NCI-H2227 (cell line): ENCODE measurements around the gene WIPF1.
A peak's percentile ranks its signal among the peaks of the same experiment; 100 is the strongest.

Experiments used
- DNase-seq: peaks from one replicate; lab custom pipeline; 2025; ENCODE audit not compliant: unreplicated experiment; lab: John Stamatoyannopoulos, UW

WIPF1 gene

DNA sequence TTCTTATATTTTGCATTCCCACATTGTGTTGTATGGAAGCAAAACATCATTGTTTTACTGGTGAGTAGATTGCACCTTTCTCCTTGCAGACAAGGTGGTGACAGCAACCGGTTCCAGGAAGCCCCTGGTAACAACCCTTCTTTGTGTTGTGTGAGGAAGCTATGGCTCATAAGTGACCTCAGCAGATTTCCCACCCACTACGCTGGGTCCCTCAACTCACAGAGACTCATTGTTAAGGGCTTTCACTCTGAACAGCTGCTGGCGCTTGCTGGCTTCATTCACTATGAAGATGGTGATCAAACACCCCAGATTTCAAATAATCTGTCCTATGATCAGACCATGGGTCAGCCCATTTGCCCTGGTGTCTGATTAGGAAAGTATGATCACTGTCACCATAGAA is 53.4 kb downstream of the WIPF1 start:
- DNase-seq = no peak

DNA sequence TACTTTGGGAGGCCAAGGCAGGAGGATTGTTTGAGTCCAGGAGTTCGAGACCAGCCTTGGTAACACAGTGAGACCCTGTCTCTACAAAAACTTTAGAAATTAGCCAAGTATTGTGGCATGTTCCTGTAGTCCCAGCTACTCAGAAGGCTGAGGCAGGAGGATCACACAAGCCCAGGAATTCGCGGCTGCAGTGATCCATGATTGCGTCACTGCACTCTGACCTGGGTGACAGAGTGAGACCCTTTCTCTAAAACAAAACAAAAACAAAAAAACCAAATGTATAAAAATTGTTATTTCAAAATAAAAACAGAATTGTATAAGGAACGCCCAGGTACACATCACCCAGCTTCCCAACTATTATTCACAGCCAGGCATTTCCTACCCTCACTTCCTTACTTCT is 56.7 kb downstream of the WIPF1 start:
- DNase-seq = no peak

DNA sequence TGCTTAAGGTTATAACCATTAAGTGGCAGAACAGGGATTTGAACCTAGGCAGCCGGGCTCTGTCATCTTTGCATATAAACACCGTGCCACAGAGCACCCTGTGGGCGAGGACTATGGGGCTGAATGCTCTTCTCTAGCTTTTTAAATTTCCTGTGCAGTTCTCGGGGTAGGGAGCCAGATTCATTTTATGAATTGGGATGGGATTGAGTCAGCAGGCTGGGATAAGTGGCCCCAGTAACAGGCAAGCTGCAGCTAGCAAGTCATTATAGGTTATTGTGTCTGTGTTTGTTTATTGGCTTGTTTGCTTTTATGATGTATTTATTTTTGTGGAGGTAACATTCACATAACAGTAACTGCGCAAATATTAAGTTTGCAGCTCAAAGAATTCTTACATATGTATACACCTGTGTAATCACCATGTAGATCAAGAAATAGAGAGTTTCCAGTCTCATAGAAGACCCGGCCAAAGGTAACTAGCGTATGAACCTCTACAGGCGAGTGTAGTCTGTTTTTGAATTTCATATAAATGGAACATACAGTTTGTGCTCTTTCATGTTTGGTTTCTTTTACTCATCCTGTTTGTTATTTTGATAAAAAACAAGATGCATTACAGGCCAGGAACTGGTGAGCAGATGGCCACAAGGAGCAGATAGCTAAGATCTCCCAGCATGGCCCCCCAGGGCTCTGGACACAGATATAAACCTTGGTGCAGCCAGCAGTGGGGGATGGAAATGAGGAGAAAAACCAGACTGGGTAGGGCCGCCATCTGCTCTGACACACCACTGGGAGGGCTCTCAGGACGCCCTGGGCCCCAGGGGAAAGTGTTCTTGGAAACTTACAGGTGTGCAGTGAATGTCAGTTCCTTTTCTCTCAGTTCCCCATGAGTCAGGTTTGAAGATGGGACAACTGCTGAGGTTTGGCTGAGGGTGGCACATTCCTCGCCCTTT is 61.6 kb downstream of the WIPF1 start:
- DNase-seq = no peak

DNA sequence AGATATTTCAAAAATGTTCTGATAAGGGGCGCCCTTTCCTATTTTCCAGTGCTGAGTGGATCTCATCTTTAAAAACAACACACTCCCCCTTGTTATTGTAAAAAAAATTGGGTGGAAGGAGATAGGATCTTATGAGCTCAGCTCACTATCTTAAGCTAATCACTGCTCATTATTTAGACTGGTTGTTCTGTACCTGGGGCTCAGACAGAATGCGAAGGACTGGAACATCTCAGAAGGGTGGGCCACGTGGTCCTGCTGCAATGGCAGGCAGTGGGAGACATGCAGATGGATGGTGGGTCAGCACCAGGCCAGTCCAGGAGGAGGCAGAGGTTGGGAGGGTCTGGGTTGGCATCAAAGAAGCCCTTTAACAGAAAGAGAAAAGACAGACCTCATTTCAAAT is 62.5 kb downstream of the WIPF1 start:
- DNase-seq = no peak

DNA sequence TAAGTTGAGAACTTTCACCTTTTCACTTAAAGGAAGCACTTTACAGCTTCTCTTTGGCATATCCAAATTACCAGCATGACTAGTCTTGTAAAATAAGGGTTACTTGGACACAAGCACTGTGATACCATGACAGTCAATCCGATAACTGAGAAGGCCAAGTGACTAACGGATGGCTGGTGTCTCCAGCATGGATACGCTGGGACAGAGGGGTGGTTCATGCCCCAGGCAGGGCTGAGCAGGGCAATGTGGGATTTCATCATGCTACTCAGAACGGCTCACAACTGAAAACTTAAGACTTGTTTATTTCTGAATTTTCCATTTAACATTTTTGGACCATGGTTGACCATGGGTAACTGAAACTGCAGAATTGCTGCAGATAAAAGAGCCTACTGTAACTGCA is 67.7 kb downstream of the WIPF1 start:
- no peak for DNase-seq

DNA sequence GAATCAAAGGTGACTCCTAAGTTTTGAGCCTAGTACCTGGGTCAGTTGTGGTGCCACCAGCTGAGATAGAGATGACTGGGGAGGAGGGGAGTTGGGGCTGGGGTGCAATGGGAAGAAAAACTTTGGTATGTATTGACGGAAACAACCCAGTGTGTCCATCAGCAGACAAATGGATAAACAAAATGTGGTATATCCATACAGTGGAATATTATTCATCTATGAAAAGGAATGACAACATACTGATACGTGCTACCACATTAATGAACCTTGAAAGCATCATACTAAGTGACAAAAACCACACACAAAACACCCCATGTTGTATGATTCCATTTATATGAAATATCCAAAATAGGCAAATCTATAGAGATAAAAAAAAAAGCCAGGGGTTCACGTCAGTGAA is 69.6 kb downstream of the WIPF1 start:
- no peak for DNase-seq

DNA sequence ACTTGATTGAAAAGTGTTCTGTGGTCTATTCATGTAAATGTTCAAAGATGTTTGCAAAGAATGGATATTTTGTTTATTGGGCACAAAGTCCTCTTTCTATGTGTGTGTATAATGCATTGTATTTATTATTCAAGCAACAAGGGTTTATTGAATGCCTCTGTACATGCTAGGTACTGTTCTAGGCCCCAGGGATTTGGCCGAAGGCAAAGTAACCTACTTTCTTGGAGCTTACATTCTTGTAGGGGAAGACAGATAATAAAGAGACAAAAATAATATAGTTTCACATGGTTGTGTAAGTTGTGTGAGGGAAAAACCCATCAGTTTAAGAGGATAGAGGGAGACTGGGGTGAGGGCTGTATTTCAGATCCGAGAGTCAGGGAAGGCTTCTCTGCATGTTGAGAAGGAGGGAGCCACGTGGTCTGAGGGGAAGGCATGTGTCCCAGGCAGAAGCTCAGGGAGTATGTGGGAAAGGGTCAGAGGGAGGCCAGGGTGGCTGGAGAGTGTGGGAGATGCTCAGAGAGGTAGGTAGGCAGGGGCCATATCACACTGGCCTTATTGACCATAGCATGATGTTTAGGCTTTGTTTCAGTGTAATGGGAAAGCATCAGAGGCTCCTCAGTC is 70.4 kb downstream of the WIPF1 start:
- no peak for DNase-seq

DNA sequence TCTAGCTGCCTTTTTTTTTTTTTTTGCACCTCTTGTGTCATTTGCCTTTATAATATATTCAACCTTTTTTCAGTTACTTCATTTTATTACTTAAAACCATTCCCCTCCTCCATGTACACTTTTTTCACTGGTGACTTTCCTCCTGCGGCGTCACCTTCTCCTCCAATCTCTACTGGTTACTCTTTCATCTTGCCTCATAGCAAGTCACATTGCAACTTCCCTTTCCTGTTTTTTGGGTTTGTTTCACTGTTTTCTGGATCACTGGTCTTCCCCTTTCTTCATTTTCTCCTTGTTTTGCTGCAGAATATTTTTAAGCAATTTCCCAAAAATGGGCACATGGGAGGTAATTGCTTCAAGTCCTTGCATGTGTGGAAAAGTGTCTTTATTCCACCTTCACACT is 73.1 kb downstream of the WIPF1 start:
- no peak for DNase-seq

DNA sequence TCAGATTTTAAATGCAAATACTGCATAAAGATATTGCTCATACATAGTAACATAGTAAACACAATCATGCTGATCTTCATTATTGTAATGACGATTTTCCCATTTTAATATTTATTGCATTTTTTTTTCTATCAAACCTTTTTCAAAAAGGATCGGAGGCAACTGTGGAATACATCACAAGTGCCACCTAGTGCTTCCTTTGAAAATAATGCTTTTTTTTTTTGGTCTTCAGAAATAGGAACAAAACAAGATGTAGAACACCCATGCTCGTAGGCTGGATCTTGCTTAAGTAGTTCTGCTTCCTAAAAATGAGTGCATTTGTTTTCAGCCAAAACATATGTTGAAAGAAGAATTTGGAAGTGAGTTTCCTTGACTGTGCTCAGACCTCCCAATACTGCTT is 75.1 kb downstream of the WIPF1 start:
- peak; percentile 35 for DNase-seq

DNA sequence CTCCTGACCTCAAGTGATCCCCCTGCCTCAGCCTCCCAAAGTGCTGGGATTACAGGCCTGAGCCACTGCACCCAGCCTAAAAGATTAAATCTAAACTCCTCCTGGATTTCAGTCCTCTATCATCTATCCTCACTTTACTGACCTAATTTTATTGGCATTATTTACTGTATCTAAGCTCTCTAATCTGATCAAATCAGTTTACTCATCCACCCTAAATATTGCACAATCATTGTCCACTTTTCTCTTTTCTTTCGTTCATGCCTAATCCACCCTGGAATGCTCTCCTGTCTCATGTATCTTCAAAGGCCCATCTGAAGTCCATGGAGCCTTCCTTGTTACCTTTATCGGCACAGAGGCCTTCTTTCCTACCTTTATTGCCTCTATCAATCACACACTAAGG is 79.2 kb downstream of the WIPF1 start:
- DNase-seq = no peak

DNA sequence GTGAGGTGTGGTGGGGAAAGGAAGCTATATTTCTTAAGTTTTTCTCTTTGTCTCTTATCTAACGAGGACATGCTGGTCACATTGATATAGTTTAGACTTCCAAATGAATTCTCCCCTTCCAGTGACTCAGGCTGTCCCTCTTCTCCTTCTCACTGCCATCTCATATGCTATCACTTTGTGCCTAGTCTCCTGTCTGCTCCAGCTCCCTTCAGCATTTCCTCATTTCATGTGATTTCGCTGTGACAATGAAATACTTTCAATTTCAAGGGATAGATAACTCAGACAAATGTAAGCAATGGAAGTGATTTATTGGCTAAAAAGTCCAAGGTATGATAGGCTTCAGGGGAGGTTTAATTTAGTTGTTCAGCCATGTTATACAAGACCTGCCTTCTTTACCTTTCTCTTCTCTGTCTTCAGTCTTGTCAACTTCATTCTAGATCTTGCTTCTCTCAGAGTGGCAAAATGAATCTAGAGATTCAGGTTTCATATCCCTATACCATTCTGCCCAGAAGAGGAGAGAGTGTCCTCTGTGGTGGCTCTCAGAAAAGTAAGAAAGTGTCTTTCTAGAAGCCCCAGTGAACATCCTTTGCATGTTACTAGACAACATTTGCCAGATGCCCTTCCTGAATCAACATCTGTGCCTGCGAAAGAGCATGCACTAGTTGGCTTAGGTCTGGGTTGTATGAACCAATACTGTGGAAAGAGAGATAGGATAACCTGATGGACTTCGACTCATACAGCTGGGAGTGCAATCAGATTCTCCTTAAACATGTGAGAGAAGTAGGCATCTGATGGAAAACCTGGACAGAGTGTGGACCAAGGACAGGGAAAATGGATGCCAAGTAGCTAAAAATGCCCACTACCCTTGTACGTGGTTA is 80.9 kb downstream of the WIPF1 start:
- DNase-seq = no peak

DNA sequence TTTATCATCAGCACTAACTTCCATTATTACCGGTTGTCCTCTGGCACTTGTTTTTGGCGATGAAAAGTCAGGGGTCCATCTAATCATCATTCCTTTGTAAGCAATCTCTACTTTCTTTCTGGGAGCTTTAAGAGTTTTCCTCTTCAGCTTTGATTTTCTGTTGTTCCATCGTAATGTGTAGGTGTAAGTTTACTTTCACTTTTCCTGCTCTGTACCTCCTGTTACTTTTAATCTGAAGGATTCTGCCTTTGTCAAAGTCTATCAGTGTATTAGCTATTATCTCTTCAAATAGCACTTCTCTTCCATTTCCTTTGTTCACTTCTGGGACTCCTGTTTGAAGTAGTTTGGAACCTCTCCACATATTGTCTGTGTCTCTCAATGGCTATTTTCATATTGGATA is 85.3 kb downstream of the WIPF1 start:
- DNase-seq = no peak

DNA sequence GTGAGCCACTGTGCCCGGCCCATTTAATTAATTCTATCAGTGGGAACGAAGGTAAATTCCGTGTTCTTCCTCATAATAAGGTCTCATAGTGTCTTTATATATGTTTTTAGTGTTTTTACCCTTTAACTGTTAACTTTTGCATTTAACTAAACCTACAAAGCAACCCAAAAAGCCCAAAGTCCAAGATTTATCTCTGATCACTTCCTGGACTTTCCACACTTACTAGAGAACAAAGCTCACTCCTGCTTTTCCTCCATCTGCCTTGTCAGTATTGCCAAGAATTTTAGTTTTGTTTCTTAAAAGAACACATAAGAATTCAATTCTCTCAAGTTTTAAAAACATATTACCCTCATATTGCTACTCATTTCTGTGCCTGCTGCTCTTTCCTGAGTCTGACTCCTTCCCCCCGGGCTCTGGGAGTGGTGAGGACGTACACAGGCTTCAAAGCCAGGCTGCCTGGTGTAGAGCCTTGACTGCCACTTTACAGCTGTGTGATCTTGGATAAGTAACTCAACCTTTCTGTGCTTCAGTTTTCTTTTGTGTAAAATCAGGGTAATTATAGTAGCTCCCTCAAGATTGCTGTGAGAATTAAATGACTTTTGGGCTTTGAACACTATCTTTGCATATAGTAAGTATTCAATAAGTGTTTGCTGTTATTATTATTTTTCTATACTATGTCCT is 85.9 kb downstream of the WIPF1 start:
- DNase-seq = no peak

DNA sequence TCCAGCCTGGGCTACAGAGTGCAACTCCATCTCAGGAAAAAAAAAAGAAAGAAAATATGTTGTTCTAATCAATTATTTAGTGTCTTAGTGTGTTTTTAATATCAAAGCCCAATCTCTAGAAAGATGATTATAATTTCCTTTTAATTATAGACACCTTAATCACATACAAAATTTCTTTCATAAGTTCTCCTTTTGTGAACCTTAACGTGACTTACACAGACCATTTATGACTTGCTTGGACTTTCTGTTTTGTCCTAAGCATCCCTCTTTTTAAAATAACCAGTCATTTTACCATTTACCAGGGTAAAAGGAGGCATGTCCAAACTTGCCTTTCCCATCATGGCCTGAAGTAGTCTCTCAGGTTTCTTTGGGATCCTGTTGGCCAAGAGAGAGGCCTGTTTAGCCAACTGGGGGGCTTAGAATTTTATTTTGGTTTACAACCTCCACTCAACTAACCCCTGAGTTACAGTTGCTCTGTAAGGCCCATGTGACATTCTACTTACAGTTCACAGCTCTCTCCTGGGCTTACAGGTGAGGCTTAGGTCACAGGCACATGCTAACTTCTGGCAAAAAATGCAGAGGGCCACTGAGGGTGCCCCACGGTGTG is 86.9 kb downstream of the WIPF1 start:
- peak; percentile 49 for DNase-seq
